K562 (cell line): Measurements from ENCODE around the gene RNF217. TPM values are rescaled to one million over a fixed set of nuclear protein-coding genes. Genes with fewer than 3 reads are reported as not detected.

ENCODE experiments used
- CCAR2 ChIP-seq: fragments of 200-400 bp; formaldehyde crosslinking; IDR thresholded peaks from 2 replicates; pipeline ENCODE4 v1.6.1; 2017; ENCODE audit warnings: mild to moderate bottlenecking, low read depth, low read length
- CSDE1 ChIP-seq, 2 experiments: fragments of 450-650 bp; IDR thresholded peaks; 2 replicates each; pipeline ENCODE4 v1.6.1; 2016; ENCODE audit warnings: mild to moderate bottlenecking in 1 of 2
- CXXC5 ChIP-seq: fragments of 250-450 bp; sonication (Bioruptor Pico); IDR thresholded peaks from 2 replicates; pipeline ENCODE4 v1.8.0; 2022; ENCODE audit warnings: inconsistent platforms, mild to moderate bottlenecking, moderate library complexity
- DNMT1 ChIP-seq: fragments of 450-650 bp; IDR thresholded peaks from 2 replicates; pipeline ENCODE4 v1.6.1; 2016; ENCODE audit warnings: antibody characterized with exemption, mild to moderate bottlenecking
- FUS ChIP-seq: fragments of 200-400 bp; formaldehyde crosslinking; optimal IDR thresholded peaks from 2 replicates; pipeline ENCODE3; 2017; ENCODE audit warnings: low read depth, low read length
- HIVEP1 ChIP-seq: fragments of 250-450 bp; sonication (Bioruptor Pico); IDR thresholded peaks from 2 replicates; pipeline ENCODE4 v1.4.0; 2020; ENCODE audit warnings: mild to moderate bottlenecking
- KAT7 ChIP-seq: sonication (generic); formaldehyde crosslinking; IDR thresholded peaks from 2 replicates; pipeline ENCODE4 v1.8.0; 2022; ENCODE audit warnings: missing genetic modification reagents, mild to moderate bottlenecking, borderline replicate concordance
- LARP7 ChIP-seq: fragments of 450-650 bp; IDR thresholded peaks from 2 replicates; pipeline ENCODE4 v1.6.1; 2016
- MYNN ChIP-seq, 2 experiments: sonication (generic); formaldehyde crosslinking in 1 of 2; IDR thresholded peaks; 2 replicates each; pipeline versions ENCODE4 v1.5.0 to v1.6.1; 2016 to 2020; ENCODE audit warnings: antibody characterized with exemption in 1 of 2, missing genetic modification reagents in 1 of 2
- NCOA6 ChIP-seq: fragments of 450-650 bp; IDR thresholded peaks from 2 replicates; pipeline ENCODE4 v1.6.1; 2017; ENCODE audit warnings: mild to moderate bottlenecking
- PCBP2 ChIP-seq: fragments of 200-400 bp; formaldehyde crosslinking; IDR thresholded peaks from 2 replicates; pipeline ENCODE4 v1.6.1; 2018; ENCODE audit warnings: low read length, low read depth, mild to moderate bottlenecking, moderate library complexity; ENCODE audit not compliant: poor library complexity, severe bottlenecking
- POLR2AphosphoS2 ChIP-seq: IDR thresholded peaks from 2 replicates; pipeline ENCODE4 v1.6.1; 2012; ENCODE audit warnings: low read length, improper control_type of control experiment
- SOX6 ChIP-seq: fragments of 450-650 bp; IDR thresholded peaks from 2 replicates; pipeline ENCODE4 v1.6.1; 2014; ENCODE audit warnings: mild to moderate bottlenecking
- STAT5B ChIP-seq: fragments of 250-450 bp; sonication (Bioruptor Pico); IDR thresholded peaks from 2 replicates; pipeline ENCODE4 v1.8.0; 2021; ENCODE audit warnings: mild to moderate bottlenecking, inconsistent platforms
- ZFP36 ChIP-seq: fragments of 150-350 bp; IDR thresholded peaks from 2 replicates; pipeline ENCODE4 v1.6.1; 2018; ENCODE audit warnings: low read length, low read depth; ENCODE audit not compliant: partially characterized antibody
- ZNF143 ChIP-seq: sonication (generic); formaldehyde crosslinking; IDR thresholded peaks from 2 replicates; pipeline ENCODE4 v1.9.0; 2022; ENCODE audit warnings: mild to moderate bottlenecking, missing genetic modification reagents
- ZNF184 ChIP-seq: sonication (generic); formaldehyde crosslinking; IDR thresholded peaks from 2 replicates; pipeline ENCODE4 v1.5.0; 2020; ENCODE audit warnings: missing genetic modification reagents
- ZNF507 ChIP-seq: conservative IDR thresholded peaks from 2 replicates; pipeline ENCODE4 v1.6.1; 2017; ENCODE audit warnings: missing genetic modification characterization, missing compliant biosample characterization
- ZNF551 ChIP-seq: fragments of 250-450 bp; sonication (Bioruptor Pico); IDR thresholded peaks from 2 replicates; pipeline ENCODE4 v1.5.0; 2021; ENCODE audit warnings: mild to moderate bottlenecking, moderate library complexity
- ZNF75A ChIP-seq: fragments of 450-650 bp; formaldehyde crosslinking; IDR thresholded peaks from 2 replicates; pipeline ENCODE4 v1.4.0; 2020; ENCODE audit warnings: mild to moderate bottlenecking
- polyA plus RNA-seq, 8 experiments: library from polyadenylated mRNA; depleted of rRNA in 4 of 8; stranded (reverse) in 5 of 8; unstranded in 3 of 8; fragments of >200 nt; fragmentation: Nextera tagmentation in 2 of 8; fragmentation: Illumina TruSeq in 1 of 8; extraction: Ambion mirVana in 2 of 8; extraction: Trizol in 1 of 8; gene quantifications; 2 replicates each; pipeline versions ENCODE4 v1.2.1 to v1.2.3, GENCODE V29; 2011 to 2014; ENCODE audit warnings: inconsistent platforms in 1 of 8, missing spikeins in 1 of 8
- total RNA-seq, 7 experiments: library from RNA; depleted of rRNA in 6 of 7; stranded (reverse); fragments of >200 nt in 6 of 7; fragmentation: Illumina TruSeq in 2 of 7; extraction: Trizol in 2 of 7; gene quantifications; 2 replicates each; pipeline versions ENCODE4 v1.2.1 to v1.2.3, GENCODE V29; 2011 to 2021; ENCODE audit warnings: low replicate concordance in 1 of 7
- TF ChIP-seq, protein P1 (sequence below): IDR thresholded peaks from 2 replicates; pipeline ENCODE4 v1.6.1; 2012; ENCODE audit warnings: low read depth, low read length, improper control_type of control experiment, borderline replicate concordance
- TF ChIP-seq, protein P2 (sequence below): fragments of 250-450 bp; sonication (Bioruptor Pico); IDR thresholded peaks from 2 replicates; pipeline ENCODE4 v1.9.0; 2021; ENCODE audit warnings: mild to moderate bottlenecking
- TF ChIP-seq, protein P3 (sequence below), 2 experiments: fragments of 450-650 bp; IDR thresholded peaks; 2 replicates each; pipeline ENCODE4 v1.6.1; 2018; ENCODE audit warnings: mild to moderate bottlenecking in 2 of 2, low read depth in 1 of 2; ENCODE audit not compliant: partially characterized antibody in 2 of 2
- TF ChIP-seq, protein P4 (sequence below): sonication (generic); formaldehyde crosslinking; IDR thresholded peaks from 2 replicates; pipeline ENCODE4 v1.8.0; 2022; ENCODE audit warnings: missing genetic modification reagents, mild to moderate bottlenecking, borderline replicate concordance
- TF ChIP-seq, protein P5 (sequence below): sonication (generic); formaldehyde crosslinking; IDR thresholded peaks from 2 replicates; pipeline ENCODE4 v1.8.0; 2022; ENCODE audit warnings: mild to moderate bottlenecking, missing genetic modification reagents

The RNF217 gene
- total and polyA plus RNA-seq, 9 of the 15 experiments (the other 6 are each of a cell fraction or from before 2014, with no cell fraction given) = 2.9 to 25.6 (median 12.0) TPM

DNA sequence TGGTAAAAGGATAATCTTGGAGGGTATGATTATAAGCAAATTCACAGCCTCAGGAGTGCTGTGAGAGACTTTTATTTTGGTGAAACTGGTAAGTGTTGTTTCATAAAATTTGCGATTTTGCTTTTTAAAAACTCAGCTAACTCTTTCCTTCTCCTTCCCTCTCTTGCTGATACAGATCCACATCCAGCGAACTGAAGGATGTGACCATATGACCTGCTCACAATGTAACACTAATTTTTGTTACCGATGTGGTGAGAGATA lies 114.2 kb downstream of the RNF217 start (continued):
- TF ChIP-seq CXXC5 (CRISPR knock-in tag) = 0 out of 2 replicates have a peak, but pooled peaks have one; percentile 6
- TF ChIP-seq ZNF184 (CRISPR knock-in tag) = no peak
- no peak for TF ChIP-seq PCBP2
- TF ChIP-seq NCOA6 = no peak
- TF ChIP-seq CCAR2 = no peak
- TF ChIP-seq, protein P1, sequence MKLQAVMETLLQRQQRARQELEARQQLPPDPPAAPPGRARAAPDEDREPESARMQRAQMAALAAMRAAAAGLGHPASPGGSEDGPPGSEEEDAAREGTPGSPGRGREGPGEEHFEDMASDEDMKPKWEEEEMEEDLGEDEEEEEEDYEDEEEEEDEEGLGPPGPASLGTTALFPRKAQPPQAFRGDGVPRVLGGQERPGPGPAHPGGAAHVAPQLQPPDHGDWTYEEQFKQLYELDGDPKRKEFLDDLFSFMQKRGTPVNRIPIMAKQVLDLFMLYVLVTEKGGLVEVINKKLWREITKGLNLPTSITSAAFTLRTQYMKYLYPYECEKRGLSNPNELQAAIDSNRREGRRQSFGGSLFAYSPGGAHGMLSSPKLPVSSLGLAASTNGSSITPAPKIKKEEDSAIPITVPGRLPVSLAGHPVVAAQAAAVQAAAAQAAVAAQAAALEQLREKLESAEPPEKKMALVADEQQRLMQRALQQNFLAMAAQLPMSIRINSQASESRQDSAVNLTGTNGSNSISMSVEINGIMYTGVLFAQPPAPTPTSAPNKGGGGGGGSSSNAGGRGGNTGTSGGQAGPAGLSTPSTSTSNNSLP = peak; percentile 40; the same call in 1 of the 2 replicates
- TF ChIP-seq, protein P2, sequence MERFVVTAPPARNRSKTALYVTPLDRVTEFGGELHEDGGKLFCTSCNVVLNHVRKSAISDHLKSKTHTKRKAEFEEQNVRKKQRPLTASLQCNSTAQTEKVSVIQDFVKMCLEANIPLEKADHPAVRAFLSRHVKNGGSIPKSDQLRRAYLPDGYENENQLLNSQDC = no peak
- TF ChIP-seq ZNF75A (CRISPR knock-in tag) = no peak
- TF ChIP-seq, protein P3, sequence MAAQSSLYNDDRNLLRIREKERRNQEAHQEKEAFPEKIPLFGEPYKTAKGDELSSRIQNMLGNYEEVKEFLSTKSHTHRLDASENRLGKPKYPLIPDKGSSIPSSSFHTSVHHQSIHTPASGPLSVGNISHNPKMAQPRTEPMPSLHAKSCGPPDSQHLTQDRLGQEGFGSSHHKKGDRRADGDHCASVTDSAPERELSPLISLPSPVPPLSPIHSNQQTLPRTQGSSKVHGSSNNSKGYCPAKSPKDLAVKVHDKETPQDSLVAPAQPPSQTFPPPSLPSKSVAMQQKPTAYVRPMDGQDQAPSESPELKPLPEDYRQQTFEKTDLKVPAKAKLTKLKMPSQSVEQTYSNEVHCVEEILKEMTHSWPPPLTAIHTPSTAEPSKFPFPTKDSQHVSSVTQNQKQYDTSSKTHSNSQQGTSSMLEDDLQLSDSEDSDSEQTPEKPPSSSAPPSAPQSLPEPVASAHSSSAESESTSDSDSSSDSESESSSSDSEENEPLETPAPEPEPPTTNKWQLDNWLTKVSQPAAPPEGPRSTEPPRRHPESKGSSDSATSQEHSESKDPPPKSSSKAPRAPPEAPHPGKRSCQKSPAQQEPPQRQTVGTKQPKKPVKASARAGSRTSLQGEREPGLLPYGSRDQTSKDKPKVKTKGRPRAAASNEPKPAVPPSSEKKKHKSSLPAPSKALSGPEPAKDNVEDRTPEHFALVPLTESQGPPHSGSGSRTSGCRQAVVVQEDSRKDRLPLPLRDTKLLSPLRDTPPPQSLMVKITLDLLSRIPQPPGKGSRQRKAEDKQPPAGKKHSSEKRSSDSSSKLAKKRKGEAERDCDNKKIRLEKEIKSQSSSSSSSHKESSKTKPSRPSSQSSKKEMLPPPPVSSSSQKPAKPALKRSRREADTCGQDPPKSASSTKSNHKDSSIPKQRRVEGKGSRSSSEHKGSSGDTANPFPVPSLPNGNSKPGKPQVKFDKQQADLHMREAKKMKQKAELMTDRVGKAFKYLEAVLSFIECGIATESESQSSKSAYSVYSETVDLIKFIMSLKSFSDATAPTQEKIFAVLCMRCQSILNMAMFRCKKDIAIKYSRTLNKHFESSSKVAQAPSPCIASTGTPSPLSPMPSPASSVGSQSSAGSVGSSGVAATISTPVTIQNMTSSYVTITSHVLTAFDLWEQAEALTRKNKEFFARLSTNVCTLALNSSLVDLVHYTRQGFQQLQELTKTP (IDR thresholded peaks at IDR 0.05; ENCODE audit: low read depth in 1 of 2, partially characterized antibody in 2 of 2) = no peak
- TF ChIP-seq, protein P4, sequence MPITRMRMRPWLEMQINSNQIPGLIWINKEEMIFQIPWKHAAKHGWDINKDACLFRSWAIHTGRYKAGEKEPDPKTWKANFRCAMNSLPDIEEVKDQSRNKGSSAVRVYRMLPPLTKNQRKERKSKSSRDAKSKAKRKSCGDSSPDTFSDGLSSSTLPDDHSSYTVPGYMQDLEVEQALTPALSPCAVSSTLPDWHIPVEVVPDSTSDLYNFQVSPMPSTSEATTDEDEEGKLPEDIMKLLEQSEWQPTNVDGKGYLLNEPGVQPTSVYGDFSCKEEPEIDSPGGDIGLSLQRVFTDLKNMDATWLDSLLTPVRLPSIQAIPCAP (CRISPR knock-in tag) = no peak
- no peak for TF ChIP-seq ZNF143 (CRISPR knock-in tag)
- TF ChIP-seq LARP7 = no peak
- TF ChIP-seq SOX6 = no peak
- TF ChIP-seq DNMT1 = no peak
- no peak for TF ChIP-seq ZNF507
- TF ChIP-seq, protein P5, sequence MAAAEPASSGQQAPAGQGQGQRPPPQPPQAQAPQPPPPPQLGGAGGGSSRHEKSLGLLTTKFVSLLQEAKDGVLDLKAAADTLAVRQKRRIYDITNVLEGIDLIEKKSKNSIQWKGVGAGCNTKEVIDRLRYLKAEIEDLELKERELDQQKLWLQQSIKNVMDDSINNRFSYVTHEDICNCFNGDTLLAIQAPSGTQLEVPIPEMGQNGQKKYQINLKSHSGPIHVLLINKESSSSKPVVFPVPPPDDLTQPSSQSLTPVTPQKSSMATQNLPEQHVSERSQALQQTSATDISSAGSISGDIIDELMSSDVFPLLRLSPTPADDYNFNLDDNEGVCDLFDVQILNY = no peak
- no peak for TF ChIP-seq STAT5B
- TF ChIP-seq FUS = no peak
- TF ChIP-seq ZFP36 = no peak
- peak; percentile 99 for TF ChIP-seq MYNN (IDR thresholded peaks at IDR 0.05)
- peak; percentile 33; the same call in 1 of the 2 replicates for TF ChIP-seq MYNN (CRISPR knock-in tag; IDR thresholded peaks at IDR 0.05)
- TF ChIP-seq ZNF551 = no peak
- TF ChIP-seq POLR2AphosphoS2 = no peak
- TF ChIP-seq KAT7 (CRISPR knock-in tag) = no peak
- TF ChIP-seq CSDE1 (IDR thresholded peaks at IDR 0.05) = no peak
- TF ChIP-seq HIVEP1 = no peak
